Measurements from ENCODE around the gene WNK3.
"Not testable (repeated sequence)": the region's sequence is repeated elsewhere in the genome, so short reads cannot be mapped to it uniquely, and the experiment has no call there.

WNK3 gene

GRCh38 chrX:54357414-54358377 lies at the start of gene WNK3:
TSS of gene WNK3 (minus strand) at chrX:54358046.
- peak; percentile 58 for DNase-seq

- DNase-seq = no peak
Measured at GRCh38 chrX:54407266-54407665, 49.4 kb upstream of the WNK3 start.

GRCh38 chrX:54397113-54397512 lies 39.3 kb upstream of the WNK3 start:
- no peak for DNase-seq

- no peak for DNase-seq
Measured at GRCh38 chrX:54386314-54386713, 28.5 kb upstream of the WNK3 start.

GRCh38 chrX:54384661-54385060 lies 26.8 kb upstream of the WNK3 start:
- not testable (repeated sequence) for DNase-seq

GRCh38 chrX:54359408-54359807 lies 1.6 kb upstream of the WNK3 start:
- no peak for DNase-seq

- DNase-seq = peak; percentile 63
Measured at GRCh38 chrX:54358424-54359211, 772 bp upstream of the WNK3 start.

GRCh38 chrX:54352677-54353076 lies 5.2 kb downstream of the WNK3 start:
- no peak for DNase-seq

- not testable (repeated sequence) for DNase-seq
Measured at GRCh38 chrX:54337383-54337782, 20.5 kb downstream of the WNK3 start.

- no peak for DNase-seq
Measured at GRCh38 chrX:54325077-54325476, 32.8 kb downstream of the WNK3 start.

- DNase-seq = no peak
Measured at GRCh38 chrX:54320067-54320466, 37.8 kb downstream of the WNK3 start.

- no peak for DNase-seq
Measured at GRCh38 chrX:54306379-54306778, 51.5 kb downstream of the WNK3 start.

GRCh38 chrX:54301516-54301915 lies 56.3 kb downstream of the WNK3 start:
- no peak for DNase-seq

GRCh38 chrX:54294306-54294705 lies 63.5 kb downstream of the WNK3 start:
- no peak for DNase-seq

GRCh38 chrX:54292755-54293154 lies 65.1 kb downstream of the WNK3 start:
- DNase-seq = no peak

GRCh38 chrX:54291758-54292157 lies 66.1 kb downstream of the WNK3 start:
- DNase-seq = no peak

GRCh38 chrX:54288968-54289367 lies 68.9 kb downstream of the WNK3 start:
- DNase-seq = no peak

GRCh38 chrX:54288277-54288676 lies 69.6 kb downstream of the WNK3 start:
- DNase-seq = no peak

- DNase-seq = no peak
Measured at GRCh38 chrX:54281676-54282075, 76.2 kb downstream of the WNK3 start.

- DNase-seq = no peak
Measured at GRCh38 chrX:54280466-54280865, 77.4 kb downstream of the WNK3 start.

- no peak for DNase-seq
Measured at GRCh38 chrX:54271664-54272063, 86.2 kb downstream of the WNK3 start.

GRCh38 chrX:54248309-54248708 lies 109.5 kb downstream of the WNK3 start:
- no peak for DNase-seq

- no peak for DNase-seq
Measured at GRCh38 chrX:54246866-54247265, 111.0 kb downstream of the WNK3 start.

- no peak for DNase-seq
Measured at GRCh38 chrX:54238588-54238987, 119.3 kb downstream of the WNK3 start.
